Testis (tissue), 2 donors: ENCODE results near the gene ZFR2.

ENCODE experiments used
- POLR2A ChIP-seq: fragments of 450-650 bp; IDR thresholded peaks from one replicate; pipeline ENCODE4 v1.6.1; 2017; ENCODE audit warnings: antibody characterized with exemption, mild to moderate bottlenecking, moderate library complexity
- TF ChIP-seq, protein P1 (sequence below), 3 experiments: fragments of 450-650 bp in 2 of 3; fragments of 200-600 bp in 1 of 3; sonication (generic) in 1 of 3; IDR thresholded peaks; one replicate each; pipeline ENCODE4 v1.5.1; 2016 to 2019; ENCODE audit warnings: antibody characterized with exemption in 3 of 3, mild to moderate bottlenecking in 2 of 3, moderate library complexity in 1 of 3

DNA sequence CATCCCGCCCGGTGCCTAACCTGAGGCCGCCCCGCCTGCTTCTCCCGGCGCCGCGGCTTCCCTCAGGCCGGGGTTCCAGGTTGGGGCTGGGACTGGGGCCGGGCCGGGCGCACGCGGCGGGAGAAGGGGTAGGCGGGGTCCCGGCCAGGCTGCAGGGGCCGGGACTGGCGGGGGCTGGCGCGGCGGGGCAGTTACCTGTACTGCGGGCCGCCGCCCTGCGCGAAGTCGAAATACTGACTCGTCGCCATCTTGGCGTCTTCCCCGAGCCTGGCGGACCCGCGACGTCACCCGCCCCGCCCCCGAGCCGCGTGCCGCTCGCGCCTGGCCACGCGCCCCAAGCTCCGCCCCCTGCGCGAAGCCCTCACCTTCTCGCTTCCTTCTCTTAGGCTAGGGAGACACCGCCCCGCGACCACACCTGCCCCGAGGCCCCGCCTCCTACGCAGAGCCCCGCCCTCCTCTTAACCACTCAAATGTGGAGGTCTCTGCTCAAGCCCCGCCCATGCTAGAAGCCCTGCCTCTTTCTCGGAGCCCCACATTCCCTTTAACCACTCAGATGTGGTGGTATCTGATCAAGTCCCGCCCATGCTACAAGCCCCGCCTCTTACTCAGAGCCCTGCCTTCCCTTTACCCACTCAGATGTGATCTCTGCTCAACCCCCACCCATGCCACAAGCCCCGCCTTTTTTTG is at the start of gene ZFR2:
- TF ChIP-seq POLR2A: no peak
- TF ChIP-seq, protein P1, sequence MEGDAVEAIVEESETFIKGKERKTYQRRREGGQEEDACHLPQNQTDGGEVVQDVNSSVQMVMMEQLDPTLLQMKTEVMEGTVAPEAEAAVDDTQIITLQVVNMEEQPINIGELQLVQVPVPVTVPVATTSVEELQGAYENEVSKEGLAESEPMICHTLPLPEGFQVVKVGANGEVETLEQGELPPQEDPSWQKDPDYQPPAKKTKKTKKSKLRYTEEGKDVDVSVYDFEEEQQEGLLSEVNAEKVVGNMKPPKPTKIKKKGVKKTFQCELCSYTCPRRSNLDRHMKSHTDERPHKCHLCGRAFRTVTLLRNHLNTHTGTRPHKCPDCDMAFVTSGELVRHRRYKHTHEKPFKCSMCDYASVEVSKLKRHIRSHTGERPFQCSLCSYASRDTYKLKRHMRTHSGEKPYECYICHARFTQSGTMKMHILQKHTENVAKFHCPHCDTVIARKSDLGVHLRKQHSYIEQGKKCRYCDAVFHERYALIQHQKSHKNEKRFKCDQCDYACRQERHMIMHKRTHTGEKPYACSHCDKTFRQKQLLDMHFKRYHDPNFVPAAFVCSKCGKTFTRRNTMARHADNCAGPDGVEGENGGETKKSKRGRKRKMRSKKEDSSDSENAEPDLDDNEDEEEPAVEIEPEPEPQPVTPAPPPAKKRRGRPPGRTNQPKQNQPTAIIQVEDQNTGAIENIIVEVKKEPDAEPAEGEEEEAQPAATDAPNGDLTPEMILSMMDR (IDR thresholded peaks at IDR 0.05): no peak
